HL-60/S4 treated with phorbol 12-myristate 13-acetate at 8.2 ng/mL for 4 days and 3 days (cell line): ENCODE data around the gene ZNF613.
"Not testable (repeated sequence)": the region's sequence is repeated elsewhere in the genome, so short reads cannot be mapped to it uniquely, and the experiment has no call there.

ENCODE experiments used
- in situ Hi-C: fragments of 300-500 bp; cut with MboI; formaldehyde crosslinking; loops from 2 replicates; pipeline ENCODE4 v1.15.0; 2022; ENCODE audit warnings: low sequenced_read_pairs

The ZNF613 gene

GRCh38 chr19:51926784-51927741 lies at the start of gene ZNF613:
Gene ZNF613, plus strand, starts transcription at chr19:51927472. Its CDS starts 8,749 bp downstream, at chr19:51936221.
- in situ Hi-C loops, result no loop called here

- in situ Hi-C loops, result no loop called here
Observed at GRCh38 chr19:51882518-51882917, 44.8 kb upstream of the ZNF613 start.

- in situ Hi-C loops, result no loop called here
Observed at GRCh38 chr19:51884713-51885112, 42.6 kb upstream of the ZNF613 start.

- in situ Hi-C loops, result no loop called here
Observed at GRCh38 chr19:51887522-51888498, 39.5 kb upstream of the ZNF613 start, which contains the start of gene ZNF577. Gene ZNF577, minus strand, starts transcription at chr19:51887951. Its CDS starts 7,569 bp downstream, at chr19:51880382.

- in situ Hi-C loops, result no loop called here
Observed at GRCh38 chr19:51889934-51890333, 37.3 kb upstream of the ZNF613 start.

GRCh38 chr19:51891193-51891747 lies 36.0 kb upstream of the ZNF613 start:
- in situ Hi-C loops, result no loop called here

- in situ Hi-C loops, result no loop called here
Observed at GRCh38 chr19:51901860-51902259, 25.4 kb upstream of the ZNF613 start.

- in situ Hi-C loops, result no loop called here
Observed at GRCh38 chr19:51903192-51903591, 24.1 kb upstream of the ZNF613 start.

GRCh38 chr19:51904331-51905165 lies 22.7 kb upstream of the ZNF613 start, which contains the start of gene ZNF649:
Gene ZNF649, minus strand, starts transcription at chr19:51905017. Its CDS starts 4,910 bp downstream, at chr19:51900107.
- in situ Hi-C loops, result no loop called here

GRCh38 chr19:51905206-51905605 lies 22.1 kb upstream of the ZNF613 start:
- in situ Hi-C loops, result no loop called here

- in situ Hi-C loops, result not testable (repeated sequence)
Observed at GRCh38 chr19:51905639-51906038, 21.6 kb upstream of the ZNF613 start.

- in situ Hi-C loops, result not testable (repeated sequence)
Observed at GRCh38 chr19:51906108-51906507, 21.2 kb upstream of the ZNF613 start.

- in situ Hi-C loops, result not testable (repeated sequence)
Observed at GRCh38 chr19:51907981-51908380, 19.3 kb upstream of the ZNF613 start.

- in situ Hi-C loops, result no loop called here
Observed at GRCh38 chr19:51915324-51915867, 11.9 kb upstream of the ZNF613 start.

GRCh38 chr19:51916167-51916566 lies 11.1 kb upstream of the ZNF613 start:
- in situ Hi-C loops, result no loop called here

GRCh38 chr19:51919606-51920005 lies 7.7 kb upstream of the ZNF613 start:
- in situ Hi-C loops, result no loop called here

- in situ Hi-C loops, result no loop called here
Observed at GRCh38 chr19:51921949-51922348, 5.3 kb upstream of the ZNF613 start.

GRCh38 chr19:51926426-51926783 lies 867 bp upstream of the ZNF613 start:
- in situ Hi-C loops, result no loop called here

GRCh38 chr19:51927859-51928258 lies 587 bp downstream of the ZNF613 start:
- in situ Hi-C loops, result no loop called here

- in situ Hi-C loops, result no loop called here
Observed at GRCh38 chr19:51931921-51932320, 4.6 kb downstream of the ZNF613 start.
